ENCODE data around the gene NCAPH2.

Gene NCAPH2

GRCh38 chr22:50473855-50474671 lies 34.0 kb upstream of the NCAPH2 start:
- ChIA-PET POLR2A (interaction anchor here (1.0 to 2.5 kb wide), 6 partner anchors 10 to 52 kb away, joined by 3 to 12 read pairs (median 4); partner anchors contain the start of genes LMF2, NCAPH2 and SCO2), CTCF (interaction anchor here (0.9 to 1.9 kb wide), 3 partner anchors 35 to 147 kb away, joined by 3 to 6 read pairs (median 4); partner anchors contain the start of gene SCO2)
- TF ChIP-seq ZNF384 (IDR thresholded peaks at IDR 0.05): no peak
- no peak for TF ChIP-seq PKNOX1 (IDR thresholded peaks at IDR 0.05)
- TF ChIP-seq NFRKB (IDR thresholded peaks at IDR 0.05): no peak
- no peak for TF ChIP-seq FOXK2 (IDR thresholded peaks at IDR 0.05)
- no peak for TF ChIP-seq TARDBP (IDR thresholded peaks at IDR 0.05)
- TF ChIP-seq FOXM1 (IDR thresholded peaks at IDR 0.05; ENCODE audit: borderline replicate concordance): no peak
- TF ChIP-seq LEF1 (IDR thresholded peaks at IDR 0.05; ENCODE audit: borderline replicate concordance): no peak
- no peak for TF ChIP-seq BHLHE40 (IDR thresholded peaks at IDR 0.05; ENCODE audit: borderline replicate concordance)
- no peak for TF ChIP-seq L3MBTL2 (conservative IDR thresholded peaks at IDR 0.05)
- no peak for TF ChIP-seq SP1 (IDR thresholded peaks at IDR 0.05)
- TF ChIP-seq ELF4 (IDR thresholded peaks at IDR 0.05): no peak
- no peak for TF ChIP-seq CTBP1 (IDR thresholded peaks at IDR 0.05; ENCODE audit: borderline replicate concordance)
- TF ChIP-seq ARNT (IDR thresholded peaks at IDR 0.05): no peak
- TF ChIP-seq SUZ12 (IDR thresholded peaks at IDR 0.05): no peak
- TF ChIP-seq HDGF (IDR thresholded peaks at IDR 0.05; ENCODE audit: borderline replicate concordance): no peak
- TF ChIP-seq FOXA1 (IDR thresholded peaks at IDR 0.05): no peak
- DNase-seq (ENCODE audit: extremely low spot score): peak; percentile 46

GRCh38 chr22:50474710-50475651 lies 33.0 kb upstream of the NCAPH2 start, which contains the start of gene SBF1:
Gene SBF1 (minus strand): TSS chr22:50475035. CDS start chr22:50474840, 195 bp downstream.
- DNase-seq (ENCODE audit: extremely low spot score): peak; percentile 100
- no peak for TF ChIP-seq FOXM1 (IDR thresholded peaks at IDR 0.05; ENCODE audit: borderline replicate concordance)
- TF ChIP-seq ZNF384 (IDR thresholded peaks at IDR 0.05): no peak
- 0 out of 2 replicates have a peak, but pooled peaks have one; percentile 11 for TF ChIP-seq ARNT (IDR thresholded peaks at IDR 0.05)
- ChIA-PET CTCF (interaction anchor here (0.6 to 1.9 kb wide), 3 partner anchors 51 to 359 kb away, joined by 3 to 6 read pairs (median 4); partner anchors contain the start of gene SCO2), POLR2A (interaction anchor here (1.0 to 1.3 kb wide), 3 partner anchors 9 to 51 kb away, joined by 4 to 5 read pairs (median 5); partner anchors contain the start of gene SCO2)

DNA sequence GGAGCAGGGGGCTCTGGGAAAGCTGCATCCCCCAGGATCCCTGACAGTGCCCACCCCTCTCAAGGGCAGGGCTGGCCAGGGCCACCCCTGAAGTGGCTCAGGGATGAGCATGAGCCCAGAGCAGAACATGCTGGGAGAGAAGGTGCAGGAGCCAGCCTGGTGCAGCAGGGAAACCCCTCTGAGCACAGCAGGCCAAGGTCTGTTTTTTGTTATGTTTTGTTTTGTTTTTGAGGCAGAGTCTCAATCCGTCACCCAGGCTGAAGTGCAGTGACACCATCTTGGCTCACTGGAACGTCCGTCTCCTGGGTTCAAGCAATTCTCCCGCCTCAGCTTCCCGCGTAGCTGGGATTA lies 32.4 kb upstream of the NCAPH2 start:
- CTCF ChIA-PET: no interaction called here
- no peak for TF ChIP-seq CTBP1 (IDR thresholded peaks at IDR 0.05; ENCODE audit: borderline replicate concordance)
- TF ChIP-seq FOXM1 (IDR thresholded peaks at IDR 0.05; ENCODE audit: borderline replicate concordance): no peak
- no peak for TF ChIP-seq FOXK2 (IDR thresholded peaks at IDR 0.05)
- TF ChIP-seq SP1 (IDR thresholded peaks at IDR 0.05): no peak
- TF ChIP-seq TARDBP (IDR thresholded peaks at IDR 0.05): no peak
- no peak for TF ChIP-seq ARNT (IDR thresholded peaks at IDR 0.05)
- no peak for TF ChIP-seq ELF4 (IDR thresholded peaks at IDR 0.05)
- no peak for TF ChIP-seq FOXA1 (IDR thresholded peaks at IDR 0.05)
- TF ChIP-seq BHLHE40 (IDR thresholded peaks at IDR 0.05; ENCODE audit: borderline replicate concordance): no peak
- TF ChIP-seq ZNF384 (IDR thresholded peaks at IDR 0.05): no peak
- TF ChIP-seq L3MBTL2 (conservative IDR thresholded peaks at IDR 0.05): no peak
- no peak for TF ChIP-seq LEF1 (IDR thresholded peaks at IDR 0.05; ENCODE audit: borderline replicate concordance)
- TF ChIP-seq PKNOX1 (IDR thresholded peaks at IDR 0.05): no peak
- TF ChIP-seq SUZ12 (IDR thresholded peaks at IDR 0.05): no peak
- no peak for TF ChIP-seq HDGF (IDR thresholded peaks at IDR 0.05; ENCODE audit: borderline replicate concordance)
- no peak for TF ChIP-seq NFRKB (IDR thresholded peaks at IDR 0.05)
- POLR2A ChIA-PET: interaction anchor here (1.0 to 1.3 kb wide), 3 partner anchors 9 to 50 kb away, joined by 4 to 5 read pairs (median 5); partner anchors contain the start of gene SCO2
- DNase-seq (ENCODE audit: extremely low spot score): no peak

GRCh38 chr22:50476868-50477267 lies 31.2 kb upstream of the NCAPH2 start:
- POLR2A ChIA-PET: interaction anchor here (0.9 to 2.1 kb wide), 2 partner anchors 32 to 48 kb away, joined by 3 to 9 read pairs; partner anchors contain the start of gene SCO2
- DNase-seq (ENCODE audit: extremely low spot score): no peak
- CTCF ChIA-PET: interaction anchor here (0.5 kb wide), 1 partner anchor 152 kb away, joined by 4 read pairs; no protein-coding TSS in a partner anchor
- TF ChIP-seq TARDBP (IDR thresholded peaks at IDR 0.05): no peak
- TF ChIP-seq HDGF (IDR thresholded peaks at IDR 0.05; ENCODE audit: borderline replicate concordance): no peak
- TF ChIP-seq ZNF384 (IDR thresholded peaks at IDR 0.05): no peak
- TF ChIP-seq LEF1 (IDR thresholded peaks at IDR 0.05; ENCODE audit: borderline replicate concordance): no peak
- TF ChIP-seq CTBP1 (IDR thresholded peaks at IDR 0.05; ENCODE audit: borderline replicate concordance): no peak
- no peak for TF ChIP-seq L3MBTL2 (conservative IDR thresholded peaks at IDR 0.05)
- no peak for TF ChIP-seq FOXM1 (IDR thresholded peaks at IDR 0.05; ENCODE audit: borderline replicate concordance)
- no peak for TF ChIP-seq FOXA1 (IDR thresholded peaks at IDR 0.05)
- no peak for TF ChIP-seq BHLHE40 (IDR thresholded peaks at IDR 0.05; ENCODE audit: borderline replicate concordance)
- no peak for TF ChIP-seq ARNT (IDR thresholded peaks at IDR 0.05)
- no peak for TF ChIP-seq FOXK2 (IDR thresholded peaks at IDR 0.05)

DNA sequence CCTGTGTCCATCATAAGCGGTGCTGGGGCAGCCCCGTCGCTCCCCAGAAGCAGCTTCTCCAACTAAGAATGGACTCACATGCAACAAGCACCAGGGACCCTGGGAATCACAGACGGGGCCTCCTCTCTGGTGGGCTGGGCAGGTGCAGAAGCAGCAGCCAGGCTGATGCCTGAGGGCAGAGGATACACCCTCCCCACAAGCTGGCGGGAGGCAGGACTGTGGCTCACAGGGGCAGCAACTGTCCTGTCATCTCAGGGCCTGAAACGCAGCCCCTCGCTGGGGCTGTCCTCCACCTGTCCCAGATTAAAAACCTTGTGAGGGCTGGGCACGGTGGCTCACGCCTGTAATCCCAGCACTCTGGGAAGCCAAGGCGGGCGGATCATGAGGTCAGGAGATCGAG lies 30.1 kb upstream of the NCAPH2 start:
- CTCF ChIA-PET: no interaction called here
- POLR2A ChIA-PET: interaction anchor here (2.1 kb wide), 1 partner anchor 47 kb away, joined by 9 read pairs; the partner anchor contains the start of gene SCO2
- DNase-seq (ENCODE audit: extremely low spot score): no peak
- TF ChIP-seq CTBP1 (IDR thresholded peaks at IDR 0.05; ENCODE audit: borderline replicate concordance) (no peak), HDGF (IDR thresholded peaks at IDR 0.05; ENCODE audit: borderline replicate concordance) (no peak), NFRKB (IDR thresholded peaks at IDR 0.05) (no peak), PKNOX1 (IDR thresholded peaks at IDR 0.05) (no peak), ZNF384 (IDR thresholded peaks at IDR 0.05) (no peak), LEF1 (IDR thresholded peaks at IDR 0.05; ENCODE audit: borderline replicate concordance) (no peak), FOXA1 (IDR thresholded peaks at IDR 0.05) (no peak), L3MBTL2 (conservative IDR thresholded peaks at IDR 0.05) (no peak), FOXK2 (IDR thresholded peaks at IDR 0.05) (no peak), SUZ12 (IDR thresholded peaks at IDR 0.05) (no peak), SP1 (IDR thresholded peaks at IDR 0.05) (no peak), BHLHE40 (IDR thresholded peaks at IDR 0.05; ENCODE audit: borderline replicate concordance) (no peak)
